Activated CD4-positive, alpha-beta T cell treated with anti-CD3 and anti-CD28 coated beads for 1 hour (primary cell): ENCODE measurements around the gene ALG1L2.
"Not testable (repeated sequence)": the region's sequence is repeated elsewhere in the genome, so short reads cannot be mapped to it uniquely, and the experiment has no call there.

Experiments
- DNase-seq: peaks from one replicate; pipeline ENCODE4 v3.0.0-alpha.2; 2020

The ALG1L2 gene

DNA sequence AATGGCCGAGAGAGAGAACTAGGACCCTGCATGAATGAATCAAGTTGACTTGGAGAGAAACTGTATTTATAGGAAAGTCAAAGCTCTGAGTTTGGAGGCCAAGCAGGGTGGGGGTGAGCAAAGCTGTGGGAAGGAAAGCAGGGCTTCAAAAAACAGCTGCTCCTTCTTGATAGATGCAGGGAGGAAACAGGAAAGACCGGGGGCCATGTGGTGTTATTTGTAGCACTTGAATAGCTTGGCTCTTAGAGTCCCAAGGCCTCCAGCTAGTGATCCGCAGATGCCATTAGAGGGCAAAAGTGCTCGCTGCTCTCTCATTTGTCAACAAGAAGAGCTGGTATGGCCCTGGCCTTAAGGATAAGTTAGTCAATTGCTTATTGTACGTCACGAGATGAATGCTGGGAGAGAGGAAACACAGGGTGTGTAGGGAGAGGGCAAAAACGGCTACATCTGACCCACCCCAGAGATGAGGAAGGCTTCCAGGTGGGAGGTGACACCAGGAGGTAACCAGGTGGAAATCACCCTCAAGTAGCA lies at the start of gene ALG1L2:
Gene ALG1L2 (plus strand): TSS at position 481 of the 531 bp plus-strand sequence. CDS start 186 bp downstream, outside the sequence.
- no peak for DNase-seq

GRCh38 chr3:130037126-130037815 lies 44.4 kb upstream of the ALG1L2 start:
- DNase-seq = not testable (repeated sequence)

GRCh38 chr3:130042736-130043135 lies 38.9 kb upstream of the ALG1L2 start:
- not testable (repeated sequence) for DNase-seq

DNA sequence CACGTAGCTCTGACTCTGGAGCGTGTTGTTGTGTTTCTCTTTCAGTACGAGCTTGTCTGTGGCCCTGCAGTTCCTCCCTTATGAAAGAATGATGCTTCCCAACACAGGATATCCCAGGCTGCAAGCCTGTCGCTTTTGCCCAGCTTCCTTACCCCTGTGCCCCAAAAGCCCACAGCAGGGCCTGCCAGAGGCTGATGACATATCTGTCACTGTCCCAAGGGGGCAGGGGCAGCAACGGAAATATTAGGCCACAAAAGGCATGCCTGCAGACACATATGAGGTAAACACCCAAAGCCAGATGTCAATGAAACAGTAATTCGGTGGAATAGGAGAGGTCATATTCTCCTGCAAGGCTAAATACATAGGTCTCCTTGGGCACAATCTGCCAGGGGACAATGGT lies 38.0 kb upstream of the ALG1L2 start:
- not testable (repeated sequence) for DNase-seq

GRCh38 chr3:130044370-130044769 lies 37.3 kb upstream of the ALG1L2 start:
- no peak for DNase-seq

DNA sequence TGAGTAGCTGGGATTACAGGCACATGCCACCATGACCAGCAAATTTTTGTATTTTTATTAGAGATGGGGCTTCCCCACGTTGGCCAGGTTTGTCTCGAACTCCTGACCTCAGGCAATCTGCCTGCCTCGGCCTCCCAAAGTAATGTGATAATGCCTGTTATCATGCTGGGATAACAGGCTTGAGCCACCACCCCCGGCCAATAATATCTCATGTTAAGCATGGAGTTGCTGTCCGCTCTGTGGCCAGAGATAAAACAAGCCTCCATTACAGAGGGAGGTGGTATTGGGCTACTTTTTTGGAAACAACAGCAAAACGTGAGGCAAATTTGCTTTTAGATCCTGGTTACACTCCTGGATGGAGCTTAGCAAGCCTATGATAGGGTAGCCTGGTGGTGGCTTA lies 32.9 kb upstream of the ALG1L2 start:
- DNase-seq = no peak

DNA sequence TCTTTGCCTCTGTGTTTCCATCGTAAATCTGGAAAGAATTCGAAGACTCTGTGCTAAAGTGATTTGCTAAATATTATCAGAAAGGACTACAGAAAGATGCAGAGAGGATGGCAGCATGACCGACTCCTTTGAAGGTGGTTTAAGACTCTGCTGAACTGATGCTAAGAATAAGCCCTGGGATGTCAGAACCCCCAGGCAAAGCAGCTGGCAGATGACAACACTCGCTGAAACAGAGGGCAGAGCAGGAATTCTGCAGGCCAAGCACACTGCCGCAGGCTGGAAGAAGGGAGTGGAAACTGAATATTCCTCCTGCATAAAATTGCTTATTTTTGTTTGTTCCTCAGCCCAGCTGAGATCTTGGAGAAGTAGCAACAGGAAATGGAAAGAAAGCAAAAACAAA lies 29.3 kb upstream of the ALG1L2 start:
- DNase-seq = not testable (repeated sequence)

DNA sequence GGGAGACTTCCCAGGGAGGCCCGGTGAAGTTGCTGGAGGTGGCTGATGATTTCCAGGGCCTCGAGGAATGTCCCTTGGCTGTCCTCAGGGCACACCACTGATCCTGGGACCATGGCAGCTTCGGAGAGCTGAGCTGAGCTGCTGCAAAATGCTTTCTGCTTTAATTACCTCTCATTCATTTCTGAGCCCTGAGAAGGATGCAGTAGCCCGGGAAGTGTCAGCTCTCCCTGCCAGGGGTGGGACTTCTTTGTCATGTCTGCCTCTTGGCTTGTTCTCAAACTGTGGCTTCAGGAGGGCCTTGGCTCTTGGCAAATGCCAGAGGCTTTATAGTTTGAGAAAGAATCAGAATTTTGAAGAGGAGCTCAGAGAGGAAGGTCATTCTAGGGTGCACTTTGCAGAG lies 28.7 kb upstream of the ALG1L2 start:
- DNase-seq = not testable (repeated sequence)

DNA sequence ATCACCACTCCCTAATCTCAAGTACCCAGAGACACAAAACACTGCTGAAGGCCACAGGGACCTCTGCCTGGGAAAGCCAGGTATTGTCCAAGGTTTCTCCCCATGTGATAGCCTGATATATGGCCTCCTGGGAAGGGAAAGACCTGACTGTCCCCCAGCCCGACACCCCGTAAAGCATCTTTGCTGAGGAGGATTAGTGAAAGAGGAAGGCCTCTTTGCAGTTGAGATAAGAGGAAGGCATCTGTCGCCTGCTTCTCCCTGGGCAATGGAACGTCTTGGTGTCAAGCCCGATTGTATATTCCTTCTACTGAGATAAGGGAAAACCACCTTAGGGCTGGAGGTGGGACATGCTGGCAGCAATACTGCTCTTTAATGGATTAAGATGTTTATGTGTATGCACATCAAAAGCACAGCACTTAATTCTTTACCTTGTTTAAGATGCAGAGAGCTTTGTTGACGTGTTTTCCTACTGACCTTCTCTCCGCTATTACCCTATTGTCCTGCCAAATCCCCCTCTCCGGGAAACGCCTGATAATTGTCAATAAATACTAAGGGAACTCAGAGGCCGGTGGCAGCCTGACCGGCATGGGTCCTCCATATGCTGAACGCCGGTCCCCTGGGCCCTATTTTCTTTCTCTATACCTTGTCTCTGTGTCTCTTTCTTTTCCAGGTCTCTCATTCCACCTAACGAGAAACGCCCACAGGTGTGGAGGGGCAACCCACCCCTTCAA lies 23.9 kb upstream of the ALG1L2 start:
- not testable (repeated sequence) for DNase-seq

- not testable (repeated sequence) for DNase-seq
Observed at GRCh38 chr3:130058267-130058657, 23.4 kb upstream of the ALG1L2 start.

DNA sequence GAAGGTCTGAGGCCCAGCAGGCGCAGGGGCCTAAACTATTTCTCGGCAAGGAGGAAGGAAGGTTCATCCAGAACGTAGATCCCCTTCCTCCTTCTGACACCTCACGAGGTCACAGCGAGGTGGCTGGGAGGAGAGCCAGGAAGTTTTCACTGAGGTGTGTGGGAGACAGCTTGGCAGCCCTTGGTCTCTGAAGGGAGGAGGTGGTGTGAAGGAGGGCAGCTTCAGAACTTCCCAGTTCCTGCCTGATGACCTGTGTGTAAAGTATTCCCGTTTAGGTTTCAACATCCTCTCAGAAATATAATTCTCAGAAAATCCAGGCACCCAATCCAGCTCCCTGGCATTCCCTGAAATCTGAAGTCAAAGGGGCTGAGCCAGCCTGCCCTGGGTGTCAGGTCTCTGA lies 22.9 kb upstream of the ALG1L2 start:
- not testable (repeated sequence) for DNase-seq

DNA sequence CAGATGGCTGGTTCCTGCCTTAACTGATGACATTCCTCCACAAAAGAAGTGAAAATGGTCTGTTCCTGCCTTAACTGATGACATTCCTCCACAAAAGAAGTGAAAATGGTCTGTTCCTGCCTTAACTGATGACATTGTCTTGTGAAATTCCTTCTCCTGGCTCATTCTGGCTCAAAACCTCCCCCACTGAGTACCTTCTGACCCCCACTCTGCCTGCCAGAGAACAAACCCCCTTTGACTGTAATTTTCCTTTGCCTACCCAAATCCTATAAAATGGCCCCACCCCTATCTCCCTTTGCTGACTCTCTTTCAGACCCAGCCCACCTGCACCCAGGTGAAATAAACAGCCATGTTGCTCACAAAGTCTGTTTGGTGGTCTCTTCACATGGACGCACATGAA lies 22.5 kb upstream of the ALG1L2 start:
- not testable (repeated sequence) for DNase-seq

DNA sequence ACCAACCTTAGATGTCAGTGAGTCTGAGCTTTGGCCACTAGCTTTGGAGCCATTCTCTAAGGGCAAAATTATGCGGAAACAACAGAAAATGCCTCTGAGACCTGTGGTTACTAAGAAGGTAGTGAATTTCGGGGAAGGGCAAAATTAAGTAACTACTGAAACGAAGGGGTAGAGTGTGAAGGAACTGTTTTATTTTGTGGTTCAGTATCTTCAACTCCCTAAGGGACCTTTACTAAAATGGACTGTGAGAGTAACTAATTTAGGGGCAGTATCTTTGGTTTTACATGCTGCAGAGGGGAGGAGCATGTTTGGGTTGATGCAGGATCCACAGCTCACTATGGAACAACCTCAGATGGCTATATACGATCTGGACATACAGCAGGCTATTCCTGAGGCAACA lies 8.0 kb upstream of the ALG1L2 start:
- DNase-seq = no peak

- DNase-seq = no peak
Observed at GRCh38 chr3:130077636-130078035, 4.0 kb upstream of the ALG1L2 start.

DNA sequence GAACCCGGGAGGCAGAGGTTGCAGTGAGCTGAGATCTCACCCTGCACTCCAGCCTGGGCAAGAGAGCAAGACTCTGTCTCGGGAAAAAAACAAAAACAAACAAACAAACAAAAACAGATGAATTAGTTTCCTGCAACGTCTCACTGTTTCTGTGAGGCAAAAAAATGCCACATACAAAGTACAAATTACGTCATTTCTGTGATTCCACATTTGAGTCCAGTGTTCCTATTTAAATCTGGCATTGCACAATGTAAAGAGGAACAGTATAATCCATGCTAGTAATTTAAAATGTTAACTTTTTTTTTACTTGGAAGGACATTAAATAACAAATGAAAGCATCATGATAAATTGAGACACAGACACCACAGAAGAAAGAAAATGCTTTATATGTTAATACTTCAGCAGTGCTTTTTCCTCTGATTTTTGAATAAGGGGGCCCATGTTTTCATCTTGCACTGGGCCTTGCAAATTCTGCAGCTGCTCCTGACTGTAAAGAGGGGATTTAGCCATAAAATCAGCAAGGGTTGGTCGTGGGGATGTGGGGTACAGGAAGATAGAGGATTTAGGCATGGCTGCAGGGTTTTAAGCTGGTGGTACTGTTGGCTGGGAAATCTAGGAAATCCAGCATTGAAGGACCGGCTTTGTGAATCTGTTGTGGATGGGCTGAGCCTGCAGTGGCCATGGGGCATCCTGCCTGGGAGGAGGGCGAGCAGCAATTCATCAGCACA lies 1.9 kb downstream of the ALG1L2 start:
- DNase-seq = not testable (repeated sequence)

GRCh38 chr3:130084436-130084980 lies 2.9 kb downstream of the ALG1L2 start:
- no peak for DNase-seq

GRCh38 chr3:130085881-130086280 lies 4.2 kb downstream of the ALG1L2 start:
- DNase-seq = no peak

DNA sequence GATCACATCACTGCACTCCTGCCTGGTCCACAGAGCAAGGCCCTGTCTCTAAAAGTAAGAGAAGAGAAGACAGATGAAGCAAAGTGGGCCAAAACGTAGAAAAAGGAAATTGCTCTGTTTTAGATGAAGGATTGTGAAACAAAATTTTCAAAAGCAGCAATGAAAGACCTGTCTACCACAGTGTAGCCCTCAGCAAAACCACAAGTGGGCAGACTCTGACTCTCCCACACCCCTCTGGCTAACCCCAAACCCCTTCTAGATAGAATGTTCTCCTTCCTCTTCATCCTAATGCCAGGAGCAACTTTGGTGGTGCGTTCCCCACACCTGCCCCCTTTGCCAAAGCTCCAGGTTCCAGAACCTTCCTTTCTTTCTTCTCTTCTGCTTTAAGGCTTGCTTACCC lies 5.0 kb downstream of the ALG1L2 start:
- not testable (repeated sequence) for DNase-seq

DNA sequence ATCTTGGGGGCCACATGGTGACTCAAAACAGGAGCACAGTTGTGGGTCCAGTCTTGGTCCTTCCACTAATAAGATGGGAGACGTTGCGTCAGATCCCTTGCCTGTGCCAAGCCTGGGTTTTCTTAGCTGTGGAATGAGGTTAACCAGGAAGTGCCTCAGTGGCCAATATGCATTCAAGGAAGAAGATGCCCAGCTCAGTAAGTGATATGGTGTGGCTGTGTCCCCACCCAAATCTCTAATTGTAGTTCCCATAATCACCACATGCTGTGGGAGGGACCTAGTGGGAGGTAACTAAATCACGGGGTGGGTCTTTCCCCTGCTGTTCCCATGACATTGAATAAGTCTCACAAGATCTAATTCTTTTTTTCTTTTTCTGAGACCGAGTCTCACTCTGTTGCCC lies 6.4 kb downstream of the ALG1L2 start:
- DNase-seq = no peak

DNA sequence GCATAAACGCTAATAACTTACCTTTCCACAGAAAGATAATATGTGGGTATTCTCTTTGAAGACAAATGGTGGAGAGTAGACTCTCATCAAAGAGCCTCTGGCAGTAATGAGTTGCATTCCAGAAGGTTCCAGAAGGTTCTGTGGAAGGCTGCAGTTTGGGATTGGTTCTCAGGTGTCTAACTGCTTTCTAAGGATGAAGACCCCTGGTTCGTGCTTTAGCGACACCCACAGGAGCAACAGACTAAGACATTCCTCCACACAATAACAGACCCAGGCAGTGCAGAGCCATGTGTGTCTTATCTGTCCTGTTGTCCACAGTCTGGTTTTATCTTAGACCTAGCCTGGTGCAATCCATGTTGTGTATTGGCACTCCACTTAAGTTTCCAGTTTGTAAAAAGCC lies 9.1 kb downstream of the ALG1L2 start:
- DNase-seq = not testable (repeated sequence)

- no peak for DNase-seq
Observed at GRCh38 chr3:130091958-130092357, 10.3 kb downstream of the ALG1L2 start.

GRCh38 chr3:130093741-130094391 lies 12.2 kb downstream of the ALG1L2 start:
- DNase-seq = no peak
